HG02763 (cell line): ENCODE measurements around the gene PLCH2.
A peak's percentile ranks its signal among the peaks of the same experiment; 100 is the strongest.

Source experiments
- ATAC-seq: cut with Tn5 transposase; IDR thresholded peaks from one replicate; pipeline ENCODE4 v1.9.1; 2021; ENCODE audit warnings: mild to moderate bottlenecking, moderate library complexity; ENCODE audit not compliant: unreplicated experiment

PLCH2 gene

DNA sequence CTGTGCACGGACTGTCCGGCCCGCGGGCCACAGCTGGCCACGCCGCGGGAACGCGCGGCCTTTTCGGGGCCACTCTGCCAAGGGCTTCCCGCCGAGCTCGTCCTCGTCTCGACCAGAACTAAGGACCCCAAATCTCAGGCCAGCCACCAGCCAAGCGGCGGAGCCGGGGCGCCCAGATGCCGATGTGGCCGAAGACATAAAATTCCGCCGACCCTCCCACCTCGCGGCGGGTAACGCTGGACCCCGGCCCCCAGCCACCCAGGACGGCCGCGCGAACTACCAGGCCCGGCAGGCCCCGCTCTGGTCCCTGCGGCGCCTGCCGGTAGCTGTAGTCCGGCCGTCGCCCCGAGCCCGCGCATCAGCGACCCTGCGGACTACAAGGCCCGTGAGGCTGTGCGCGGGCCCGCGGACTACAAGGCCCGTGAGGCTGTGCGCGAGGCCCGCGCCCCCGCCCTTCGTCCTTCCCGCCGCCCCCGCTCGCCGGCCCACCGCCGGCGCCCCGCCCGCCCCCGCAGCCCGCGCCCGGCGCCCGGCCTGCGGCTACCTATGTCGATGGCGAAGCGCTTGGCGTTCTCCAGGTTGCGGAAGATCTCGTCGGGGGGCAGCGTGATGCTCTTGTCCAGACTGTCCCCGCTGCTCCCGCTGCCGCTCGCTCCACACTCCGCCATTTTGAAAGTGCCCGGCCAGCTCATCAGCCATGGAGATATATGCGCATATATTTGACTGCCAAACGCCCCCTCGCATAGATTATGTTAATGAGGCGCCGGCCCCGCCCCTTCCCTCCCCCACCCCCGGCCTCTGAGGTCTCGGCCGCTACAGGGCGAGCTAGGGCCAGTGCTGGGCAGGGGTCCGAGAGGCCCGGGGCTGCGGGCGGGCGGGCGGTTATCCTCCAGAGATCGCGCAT lies 50.1 kb downstream of the PLCH2 start, which contains the start of gene PANK4:
TSS of gene PANK4 (minus strand) at position 677 of the 904 bp plus-strand sequence. CDS start at position 668, 9 bp downstream.
- ATAC-seq = peak; percentile 83

DNA sequence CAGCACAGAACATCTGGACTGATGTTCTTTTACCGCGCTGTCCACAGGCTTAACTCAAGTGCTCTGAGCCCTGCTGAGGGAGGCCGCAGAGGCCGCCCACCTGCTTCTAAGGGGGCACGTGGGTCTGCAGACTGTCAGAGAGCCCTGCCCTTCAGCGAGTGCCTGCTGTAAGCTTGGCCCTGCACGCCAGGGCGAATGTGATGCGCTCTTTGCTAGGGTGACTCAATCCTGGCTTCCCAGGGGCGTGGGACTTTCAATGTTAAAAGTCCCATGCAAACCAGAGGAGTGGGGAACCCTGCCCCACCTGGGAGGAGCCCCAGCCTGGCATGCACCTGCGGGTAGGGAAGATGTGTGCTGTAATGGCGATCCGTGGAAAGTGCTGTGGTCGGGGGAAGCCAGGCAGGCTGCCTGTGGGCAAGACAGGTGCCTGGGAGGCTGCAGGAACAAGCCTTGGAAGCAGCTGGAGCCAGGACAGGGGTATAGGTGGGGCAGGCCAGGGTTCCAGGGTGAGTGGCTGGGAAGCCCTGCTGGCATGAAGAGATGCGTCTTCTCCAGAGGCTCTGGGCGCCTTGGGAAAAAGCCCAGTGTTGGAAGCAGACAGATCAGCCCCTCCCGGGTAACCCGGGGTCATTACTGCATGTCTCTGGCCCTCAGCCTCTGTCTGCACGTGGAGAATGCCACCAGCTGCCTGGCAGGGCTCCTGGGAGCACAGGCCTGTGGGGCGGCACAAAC lies 50.9 kb downstream of the PLCH2 start:
- peak; percentile 21 for ATAC-seq

- ATAC-seq = no peak
These were observed 51.4 kb downstream of the PLCH2 start for GRCh38 chr1:2527556-2527860.

GRCh38 chr1:2528016-2528415 lies 51.9 kb downstream of the PLCH2 start:
- no peak for ATAC-seq

DNA sequence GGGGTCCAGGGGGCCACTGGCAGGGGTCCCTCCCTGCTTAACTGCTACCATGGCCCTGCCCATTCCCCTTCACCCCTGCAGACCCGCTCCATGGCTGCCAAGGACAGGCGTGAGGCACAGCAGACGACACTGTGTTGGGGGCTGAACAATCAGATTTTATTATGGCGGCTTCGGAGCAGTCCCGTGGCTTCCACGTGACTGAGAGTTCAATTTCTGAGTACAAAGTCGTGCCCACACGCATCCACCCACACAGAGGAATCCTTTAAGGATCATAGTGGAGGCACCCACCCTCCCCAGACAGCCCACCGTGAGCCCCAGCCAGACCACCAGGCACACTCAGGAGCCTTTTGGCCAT lies 52.5 kb downstream of the PLCH2 start:
- no peak for ATAC-seq

DNA sequence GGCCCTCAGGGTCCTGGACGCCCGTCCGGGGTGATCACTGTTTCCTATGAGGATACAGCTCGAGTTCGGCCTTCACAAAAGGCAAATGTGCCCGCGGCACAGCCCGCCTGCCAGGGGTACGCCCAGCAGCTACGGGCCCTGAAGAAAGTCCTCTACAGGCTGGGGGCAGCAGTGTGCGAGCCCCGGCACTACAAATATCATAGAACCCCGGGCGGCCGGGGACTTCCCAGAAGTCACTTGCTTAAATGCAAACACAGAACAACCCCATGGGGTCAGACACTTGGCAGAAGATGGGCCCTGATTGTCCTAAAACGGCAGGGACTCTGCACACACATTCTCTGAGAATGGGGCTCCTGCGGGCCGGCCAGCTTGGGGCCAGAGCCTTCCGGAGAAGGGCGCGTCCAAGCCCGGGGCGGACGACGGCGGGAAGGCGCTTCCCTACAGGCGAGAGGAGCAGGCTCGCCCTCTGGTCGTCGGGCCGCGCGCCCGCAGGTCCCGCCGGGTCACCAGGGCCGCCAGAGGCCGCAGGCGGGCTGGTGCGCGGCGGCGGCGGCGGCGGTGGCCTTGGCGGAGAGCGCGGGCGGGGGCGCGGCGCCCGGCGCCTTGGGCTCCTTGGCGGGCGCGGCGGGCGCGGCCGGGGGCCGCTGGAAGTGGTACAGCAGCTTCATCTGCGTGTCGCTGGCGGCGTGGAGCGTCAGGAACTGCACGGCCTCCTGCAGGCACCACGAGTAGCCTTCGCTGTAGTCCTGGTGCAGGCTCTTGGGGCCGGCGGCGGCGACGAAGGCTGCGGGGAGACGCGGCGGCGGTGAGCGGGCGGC lies 53.1 kb downstream of the PLCH2 start:
- no peak for ATAC-seq

DNA sequence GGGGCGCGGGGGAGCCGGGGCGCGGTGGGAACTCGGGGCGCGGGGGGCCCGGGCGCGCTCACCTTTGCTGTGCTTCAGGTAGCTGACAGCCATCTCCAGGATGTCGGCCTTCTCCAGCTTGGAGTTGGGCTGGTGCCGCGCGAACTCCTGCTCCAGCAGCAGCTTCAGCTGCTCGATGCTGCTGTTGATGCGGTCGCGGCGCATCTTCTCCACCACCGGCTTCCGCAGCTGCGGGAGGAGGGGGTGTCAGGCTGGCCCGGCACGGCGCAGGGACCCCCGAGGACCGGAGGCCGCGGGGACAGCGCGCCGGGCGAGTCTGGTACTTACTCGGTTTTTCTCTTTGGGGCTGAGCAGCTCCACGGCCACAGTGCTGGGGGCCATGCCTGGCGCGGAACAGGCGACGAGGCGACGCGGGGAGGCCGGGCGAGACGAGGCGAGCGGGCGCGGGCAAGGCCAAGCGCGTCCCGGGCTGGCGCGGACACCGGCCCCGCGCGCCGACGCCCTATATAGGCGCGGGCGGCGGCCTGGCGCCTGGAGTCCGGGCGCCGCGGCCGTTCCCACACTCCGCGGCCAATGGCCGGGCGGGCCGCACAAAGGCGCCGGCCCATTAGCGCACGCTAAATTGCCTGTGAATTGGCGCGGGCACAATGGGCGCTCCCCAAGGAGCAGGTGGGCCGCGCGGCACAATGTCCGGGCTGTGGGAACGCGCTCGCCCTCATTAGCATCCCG lies 53.9 kb downstream of the PLCH2 start, which contains the start of gene HES5:
TSS of gene HES5 (minus strand) at position 480 of the 729 bp plus-strand sequence. CDS start at position 381, 99 bp downstream.
- no peak for ATAC-seq

- no peak for ATAC-seq
These were observed 54.6 kb downstream of the PLCH2 start for GRCh38 chr1:2530513-2531361.

DNA sequence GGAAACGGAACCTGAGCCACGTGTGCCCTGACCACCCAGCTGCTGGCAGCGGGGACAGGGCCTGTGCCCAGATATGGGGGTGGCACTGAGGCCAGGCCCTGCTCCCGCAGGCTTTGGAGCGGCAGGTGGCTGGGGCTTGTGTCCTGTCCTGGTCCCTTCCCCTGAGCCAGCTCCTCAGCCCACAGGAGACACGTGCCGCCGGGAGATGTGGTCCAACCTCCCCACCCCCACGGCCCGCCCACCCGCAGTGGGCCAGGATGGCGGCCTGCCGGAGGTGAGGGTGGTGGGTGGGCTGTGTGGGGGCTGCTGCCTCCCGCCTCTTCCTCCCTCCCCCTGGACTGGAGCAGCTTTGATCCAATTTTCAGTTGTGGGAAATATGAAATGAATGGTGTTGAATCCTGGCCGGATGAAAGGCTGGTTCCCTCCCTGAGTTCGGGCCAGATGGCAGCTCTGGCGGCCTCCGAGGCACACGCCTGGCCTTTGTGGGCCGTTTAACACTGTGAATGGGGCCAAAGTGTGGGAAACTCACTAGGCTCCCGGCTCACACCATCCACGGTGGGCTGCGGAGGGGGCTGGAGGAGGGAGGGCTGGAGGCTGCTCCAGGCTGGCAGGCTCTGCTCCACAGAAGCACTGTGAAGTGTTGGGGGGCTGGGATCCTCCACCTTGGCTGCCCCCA lies 56.5 kb downstream of the PLCH2 start:
- no peak for ATAC-seq

DNA sequence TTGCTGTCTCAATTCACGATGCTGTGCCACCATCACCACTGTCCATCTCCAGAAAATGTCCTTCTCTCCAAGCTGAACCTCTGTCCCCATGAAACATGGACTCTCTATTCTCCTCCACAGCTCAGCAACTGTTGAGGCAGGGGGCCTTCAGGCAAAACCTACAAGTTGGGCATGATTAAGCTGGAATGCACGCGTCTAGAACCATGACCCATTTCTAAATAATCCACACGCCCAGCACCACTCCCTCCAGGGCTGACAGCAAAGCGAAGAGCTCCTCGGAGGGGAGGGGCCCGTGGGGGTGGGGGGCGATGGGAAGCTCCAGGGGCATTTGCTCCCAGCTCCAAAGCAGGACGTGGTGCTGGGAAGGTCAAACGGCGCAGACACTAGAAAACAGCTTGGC lies 57.3 kb downstream of the PLCH2 start:
- ATAC-seq = no peak

DNA sequence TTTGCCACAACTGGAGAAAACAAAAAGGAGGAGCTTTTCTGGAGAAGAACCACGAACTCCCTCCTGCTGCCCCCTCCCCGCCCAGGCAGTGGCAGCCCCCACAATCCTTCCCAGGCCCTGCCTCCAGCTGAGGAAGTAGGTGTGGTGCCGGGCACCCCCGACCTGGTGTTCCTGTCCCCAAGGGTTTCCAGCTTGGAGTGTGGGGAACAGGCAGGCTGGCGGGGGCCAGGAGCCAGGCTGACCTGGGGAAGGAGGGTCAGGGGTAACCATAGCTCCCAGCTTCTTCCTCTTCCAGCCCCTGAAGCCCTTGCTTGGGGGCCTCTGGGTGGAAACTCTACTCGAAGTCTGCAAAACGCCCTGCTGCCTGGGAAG lies 58.2 kb downstream of the PLCH2 start:
- ATAC-seq = no peak

GRCh38 chr1:2534687-2535441 lies 58.8 kb downstream of the PLCH2 start:
- no peak for ATAC-seq

DNA sequence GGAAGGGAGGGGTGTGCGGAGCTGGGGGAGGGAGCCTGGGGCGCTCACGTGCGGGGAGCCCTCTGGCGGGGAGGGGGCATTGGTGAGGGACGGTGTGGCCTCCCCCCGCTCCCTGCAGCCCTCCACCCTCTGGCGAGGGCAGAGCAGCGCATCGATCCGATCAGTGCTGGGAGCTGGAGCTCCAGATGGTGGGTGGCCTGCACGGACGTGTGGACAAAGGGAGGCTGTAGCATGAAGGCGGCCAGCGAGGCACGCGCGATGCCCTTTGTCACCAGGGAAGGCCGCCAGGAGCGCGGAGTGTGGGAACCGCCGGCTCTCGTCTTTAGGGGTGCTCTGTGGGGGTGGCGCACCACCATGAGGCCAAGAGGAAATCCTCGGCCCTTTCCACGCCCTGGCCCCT lies 59.4 kb downstream of the PLCH2 start:
- ATAC-seq = no peak

DNA sequence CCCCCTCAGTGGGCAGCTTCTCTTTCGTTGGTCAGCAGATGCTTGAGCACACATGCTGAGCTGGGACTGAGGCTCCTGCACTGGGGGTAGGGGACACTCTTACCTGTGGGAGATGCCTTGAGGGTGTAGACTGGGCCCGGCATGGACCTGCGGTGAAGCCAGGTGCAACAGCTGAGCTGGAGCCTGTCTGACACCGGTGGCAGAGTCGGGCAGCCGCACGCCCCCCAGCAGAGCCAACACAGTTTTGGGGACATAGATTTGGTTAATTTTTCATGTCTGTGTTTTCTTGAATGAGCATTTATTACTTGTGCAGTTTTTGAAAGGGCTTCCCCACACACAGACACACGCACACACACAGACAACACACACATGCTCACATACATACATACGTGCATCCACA lies 59.9 kb downstream of the PLCH2 start:
- no peak for ATAC-seq

- no peak for ATAC-seq
These were observed 61.7 kb downstream of the PLCH2 start for GRCh38 chr1:2537784-2538115.

DNA sequence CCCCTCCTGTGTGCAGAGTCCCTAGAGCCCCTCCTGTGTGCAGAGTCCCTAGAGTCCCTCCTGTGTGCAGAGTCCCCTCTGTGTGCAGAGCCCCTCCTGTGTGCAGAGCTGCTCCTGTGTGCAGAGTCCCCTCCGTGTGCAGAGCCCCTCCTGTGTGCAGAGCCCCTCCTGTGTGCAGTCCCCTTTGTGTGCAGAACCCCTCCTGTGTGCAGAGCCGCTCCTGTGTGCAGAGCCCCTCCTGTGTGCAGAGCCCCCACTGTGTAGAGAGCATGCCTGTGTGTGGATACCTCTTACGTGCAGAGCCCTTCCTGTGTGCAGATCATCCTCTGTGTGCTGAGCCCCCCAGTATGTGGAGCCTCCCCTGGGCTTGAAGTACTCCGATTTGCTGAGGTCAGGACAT lies 62.3 kb downstream of the PLCH2 start:
- no peak for ATAC-seq

- no peak for ATAC-seq
These were observed 62.8 kb downstream of the PLCH2 start for GRCh38 chr1:2538872-2539271.

DNA sequence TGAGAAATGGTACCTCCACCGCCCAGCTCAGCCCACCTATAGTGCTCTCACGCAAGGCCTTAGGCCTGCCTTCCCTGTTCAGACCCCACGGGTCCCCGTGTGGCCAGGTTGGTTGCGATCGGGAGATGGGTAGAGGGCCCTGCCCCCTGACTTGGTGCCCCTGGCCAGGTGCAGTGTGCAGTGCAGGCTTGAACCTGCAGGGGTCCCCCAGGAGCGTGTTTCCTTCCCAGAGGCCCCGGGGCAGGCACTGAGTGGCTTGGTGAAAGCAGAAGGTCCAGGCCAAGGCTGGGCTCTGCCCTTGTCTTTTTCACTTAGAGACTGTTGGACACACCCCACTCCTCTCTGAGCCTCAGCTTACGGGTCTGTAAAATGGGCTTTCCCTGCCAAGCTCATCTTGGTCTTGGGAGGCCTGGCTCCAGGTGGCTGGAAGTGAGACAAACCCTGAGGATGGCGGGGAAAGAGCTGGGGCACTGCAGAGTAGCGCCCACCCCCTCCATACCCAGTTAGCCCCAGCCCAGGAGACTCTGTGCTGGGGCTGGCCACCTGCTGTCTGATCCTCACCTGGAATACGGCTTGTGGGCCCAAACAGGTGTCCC lies 63.3 kb downstream of the PLCH2 start:
- no peak for ATAC-seq
